Loucy (cell line): ENCODE results near the gene LRRC42.
"Not testable (repeated sequence)": the region's sequence is repeated elsewhere in the genome, so short reads cannot be mapped to it uniquely, and the experiment has no call there.

Experiments
- H2AFZ ChIP-seq: fragments of 200-600 bp; sonication (generic); 2 replicates; pipeline ENCODE4 v1.6.0; 2016; ENCODE audit warnings: antibody characterized with exemption, mild to moderate bottlenecking, low read length, moderate library complexity
- H3F3A ChIP-seq: fragments of 200-600 bp; 2 replicates; pipeline ENCODE4 v1.6.0; 2016; ENCODE audit warnings: antibody characterized with exemption, low read depth, mild to moderate bottlenecking
- H3K27me3 ChIP-seq: fragments of 200-600 bp; sonication (generic); 2 replicates; pipeline ENCODE4 v1.6.1; 2014; ENCODE audit warnings: low read length, mild to moderate bottlenecking; ENCODE audit not compliant: insufficient read depth, poor library complexity, severe bottlenecking
- H3K36me3 ChIP-seq: fragments of 200-600 bp; sonication (generic); 2 replicates; pipeline ENCODE4 v1.6.1; 2016; ENCODE audit warnings: low read length; ENCODE audit not compliant: insufficient read depth
- H3K4me1 ChIP-seq: fragments of 200-600 bp; sonication (generic); 2 replicates; pipeline ENCODE4 v1.5.1; 2014; ENCODE audit warnings: low read length, mild to moderate bottlenecking; ENCODE audit not compliant: insufficient read depth, poor library complexity, severe bottlenecking
- H3K4me2 ChIP-seq: fragments of 200-600 bp; sonication (generic); 2 replicates; pipeline ENCODE4 v1.6.0; 2014; ENCODE audit warnings: antibody characterized with exemption, low read length, low read depth, mild to moderate bottlenecking; ENCODE audit not compliant: poor library complexity, severe bottlenecking
- H3K4me3 ChIP-seq: fragments of 200-600 bp; sonication (generic); 2 replicates; pipeline ENCODE4 v1.5.1; 2014; ENCODE audit warnings: low read length, mild to moderate bottlenecking, mixed read lengths; ENCODE audit not compliant: poor library complexity, severe bottlenecking
- H3K79me2 ChIP-seq: fragments of 200-600 bp; sonication (generic); 2 replicates; pipeline ENCODE4 v1.6.1; 2014; ENCODE audit warnings: low read length; ENCODE audit not compliant: insufficient read depth
- H3K9ac ChIP-seq: fragments of 200-600 bp; sonication (generic); 2 replicates; pipeline ENCODE4 v1.6.0; 2014; ENCODE audit warnings: mild to moderate bottlenecking, low read depth, low read length, moderate library complexity; ENCODE audit not compliant: poor library complexity, severe bottlenecking
- H3K9me2 ChIP-seq: fragments of 200-600 bp; sonication (generic); replicated peaks from 2 replicates; pipeline ENCODE4 v1.6.1; 2016; ENCODE audit warnings: low read depth, low read length, mixed read lengths
- H3K9me3 ChIP-seq: fragments of 200-600 bp; sonication (generic); 2 replicates; pipeline ENCODE4 v1.6.1; 2014; ENCODE audit warnings: mild to moderate bottlenecking, antibody characterized with exemption, low read length, low read depth; ENCODE audit not compliant: insufficient read depth
- H4K20me1 ChIP-seq: fragments of 200-600 bp; sonication (generic); 2 replicates; pipeline ENCODE4 v1.6.0; 2014; ENCODE audit warnings: antibody characterized with exemption, low read length, mild to moderate bottlenecking; ENCODE audit not compliant: insufficient read depth, poor library complexity, severe bottlenecking
- CTCF ChIP-seq: fragments of 200-600 bp; sonication (generic); conservative IDR thresholded peaks from 2 replicates; pipeline ENCODE4 v1.5.1; 2014; ENCODE audit warnings: mild to moderate bottlenecking, antibody characterized with exemption, low read length
- EZH2phosphoT487 ChIP-seq: fragments of 200-600 bp; IDR thresholded peaks from 2 replicates; pipeline ENCODE4 v1.6.1; 2018; ENCODE audit warnings: antibody characterized with exemption, mild to moderate bottlenecking, moderate library complexity, borderline replicate concordance

LRRC42 gene

GRCh38 chr1:53966794-53967193 lies 20.6 kb downstream of the LRRC42 start:
- no peaks in the 10 kb centered on the region for H3F3A ChIP-seq
- H3K9me2 ChIP-seq = no peaks in the 10 kb centered on the region
- no peak overlapping the region for H3K9ac ChIP-seq
- no peaks in the 10 kb centered on the region for H3K9me3 ChIP-seq
- peaks cover 56% of the 10 kb centered on the region; the same call in 1 of the 2 replicates for H3K36me3 ChIP-seq
- H4K20me1 ChIP-seq = no peaks in the 10 kb centered on the region
- H3K4me2 ChIP-seq = no peak overlapping the region
- H3K79me2 ChIP-seq = no peaks in the 10 kb centered on the region
- no peak for TF ChIP-seq EZH2phosphoT487
- TF ChIP-seq CTCF = no peak
- no peaks in the 10 kb centered on the region for H3K27me3 ChIP-seq
- no peaks in the 10 kb centered on the region for H3K4me1 ChIP-seq
- H2AFZ ChIP-seq = no peak overlapping the region
- no peak overlapping the region for H3K4me3 ChIP-seq

- no peak overlapping the region for H3K9ac ChIP-seq
- no peak overlapping the region for H3K4me3 ChIP-seq
- H3K79me2 ChIP-seq = no peaks in the 10 kb centered on the region
- H3K4me1 ChIP-seq = no peaks in the 10 kb centered on the region
- H3F3A ChIP-seq = no peaks in the 10 kb centered on the region
- no peak overlapping the region for H3K4me2 ChIP-seq
- TF ChIP-seq CTCF = no peak
- TF ChIP-seq EZH2phosphoT487 = no peak
- H2AFZ ChIP-seq = no peak overlapping the region
- H3K9me2 ChIP-seq = no peaks in the 10 kb centered on the region
- H3K27me3 ChIP-seq = no peaks in the 10 kb centered on the region
- no peaks in the 10 kb centered on the region for H3K9me3 ChIP-seq
- H3K36me3 ChIP-seq = peaks cover 48% of the 10 kb centered on the region; the same call in 1 of the 2 replicates
- no peaks in the 10 kb centered on the region for H4K20me1 ChIP-seq
Observed at GRCh38 chr1:53967409-53968124, 21.4 kb downstream of the LRRC42 start.

- Histone ChIP-seq H3K4me3 (no peak overlapping the region), H3K9ac (no peak overlapping the region), H3K4me1 (no peaks in the 10 kb centered on the region), H3K9me2 (no peaks in the 10 kb centered on the region), H3K4me2 (no peak overlapping the region), H3K27me3 (no peaks in the 10 kb centered on the region), H3K79me2 (no peaks in the 10 kb centered on the region), H3F3A (no peaks in the 10 kb centered on the region), H3K9me3 (no peaks in the 10 kb centered on the region), H4K20me1 (no peaks in the 10 kb centered on the region), H2AFZ (no peak overlapping the region), H3K36me3 (peaks cover 42% of the 10 kb centered on the region; the same call in 1 of the 2 replicates)
- no peak for TF ChIP-seq CTCF
- no peak for TF ChIP-seq EZH2phosphoT487
Observed at GRCh38 chr1:53968125-53968513, 22.0 kb downstream of the LRRC42 start.

GRCh38 chr1:53969323-53969722 lies 23.2 kb downstream of the LRRC42 start:
- not testable (repeated sequence) for H3K4me1 ChIP-seq, H3K4me3 ChIP-seq, H3F3A ChIP-seq, H3K9ac ChIP-seq, H3K9me2 ChIP-seq, H3K9me3 ChIP-seq, H3K4me2 ChIP-seq, H3K79me2 ChIP-seq, H3K27me3 ChIP-seq, H4K20me1 ChIP-seq, H2AFZ ChIP-seq
- H3K36me3 ChIP-seq = peaks cover 34% of the 10 kb centered on the region; the same call in 1 of the 2 replicates
